DOHH2 (cell line): ENCODE results near the gene PMPCA.

ENCODE experiments used
- H3F3A ChIP-seq: fragments of 200-600 bp; sonication (generic), shearing (Covaris generic); 2 replicates; pipeline ENCODE4 v1.6.0; 2016; ENCODE audit warnings: antibody characterized with exemption, mild to moderate bottlenecking; ENCODE audit not compliant: control insufficient read depth, insufficient read depth
- H3K27ac ChIP-seq: fragments of 200-600 bp; sonication (generic); 2 replicates; pipeline ENCODE4 v1.5.1; 2014; ENCODE audit warnings: low read depth, mild to moderate bottlenecking, low read length, moderate library complexity
- H3K27me3 ChIP-seq: fragments of 200-600 bp; sonication (generic); 2 replicates; pipeline ENCODE4 v1.6.1; 2014; ENCODE audit warnings: mild to moderate bottlenecking, low read length, mixed read lengths; ENCODE audit not compliant: control insufficient read depth
- H3K36me3 ChIP-seq: fragments of 200-600 bp; sonication (generic); 2 replicates; pipeline ENCODE4 v1.6.1; 2014; ENCODE audit warnings: mild to moderate bottlenecking, low read length, moderate library complexity, mixed read lengths; ENCODE audit not compliant: control insufficient read depth
- H3K4me1 ChIP-seq: fragments of 200-600 bp; sonication (generic); 2 replicates; pipeline ENCODE4 v1.6.1; 2014; ENCODE audit warnings: mild to moderate bottlenecking, low read length, mixed read lengths; ENCODE audit not compliant: control insufficient read depth
- H3K4me2 ChIP-seq: fragments of 200-600 bp; sonication (generic); 2 replicates; pipeline ENCODE4 v1.6.0; 2014; ENCODE audit warnings: mild to moderate bottlenecking, low read length, moderate library complexity
- H3K4me3 ChIP-seq: fragments of 200-600 bp; sonication (generic); 2 replicates; pipeline ENCODE4 v1.5.1; 2014; ENCODE audit warnings: mild to moderate bottlenecking, low read length, mixed read lengths
- H3K79me2 ChIP-seq: fragments of 200-600 bp; sonication (generic); 2 replicates; pipeline ENCODE4 v1.6.1; 2014; ENCODE audit warnings: mild to moderate bottlenecking, low read length, mixed read lengths; ENCODE audit not compliant: control insufficient read depth
- H3K9me2 ChIP-seq: fragments of 200-600 bp; sonication (generic); replicated peaks from 2 replicates; pipeline ENCODE4 v1.6.1; 2014; ENCODE audit warnings: mild to moderate bottlenecking, low read length, mixed read lengths; ENCODE audit not compliant: control insufficient read depth
- H3K9me3 ChIP-seq: fragments of 200-600 bp; sonication (generic); 2 replicates; pipeline ENCODE4 v1.6.1; 2014; ENCODE audit warnings: antibody characterized with exemption, low read length, mixed read lengths; ENCODE audit not compliant: control insufficient read depth, insufficient read depth
- H4K20me1 ChIP-seq: fragments of 200-600 bp; sonication (generic); 2 replicates; pipeline ENCODE4 v1.6.0; 2014; ENCODE audit warnings: low read depth, mild to moderate bottlenecking, antibody characterized with exemption, low read length, moderate library complexity; ENCODE audit not compliant: control insufficient read depth, insufficient read depth
- EZH2phosphoT487 ChIP-seq: fragments of 200-600 bp; sonication (generic); IDR thresholded peaks from 2 replicates; pipeline ENCODE4 v1.6.1; 2017; ENCODE audit warnings: borderline replicate concordance, mild to moderate bottlenecking, antibody characterized with exemption, low read length, moderate library complexity, mixed read lengths
- TF ChIP-seq, protein P1 (sequence below): fragments of 200-600 bp; sonication (generic); IDR thresholded peaks from one replicate; pipeline ENCODE4 v1.5.1; 2014; ENCODE audit warnings: antibody characterized with exemption, mild to moderate bottlenecking, low read depth, low read length; ENCODE audit not compliant: poor library complexity, severe bottlenecking

Gene PMPCA

DNA sequence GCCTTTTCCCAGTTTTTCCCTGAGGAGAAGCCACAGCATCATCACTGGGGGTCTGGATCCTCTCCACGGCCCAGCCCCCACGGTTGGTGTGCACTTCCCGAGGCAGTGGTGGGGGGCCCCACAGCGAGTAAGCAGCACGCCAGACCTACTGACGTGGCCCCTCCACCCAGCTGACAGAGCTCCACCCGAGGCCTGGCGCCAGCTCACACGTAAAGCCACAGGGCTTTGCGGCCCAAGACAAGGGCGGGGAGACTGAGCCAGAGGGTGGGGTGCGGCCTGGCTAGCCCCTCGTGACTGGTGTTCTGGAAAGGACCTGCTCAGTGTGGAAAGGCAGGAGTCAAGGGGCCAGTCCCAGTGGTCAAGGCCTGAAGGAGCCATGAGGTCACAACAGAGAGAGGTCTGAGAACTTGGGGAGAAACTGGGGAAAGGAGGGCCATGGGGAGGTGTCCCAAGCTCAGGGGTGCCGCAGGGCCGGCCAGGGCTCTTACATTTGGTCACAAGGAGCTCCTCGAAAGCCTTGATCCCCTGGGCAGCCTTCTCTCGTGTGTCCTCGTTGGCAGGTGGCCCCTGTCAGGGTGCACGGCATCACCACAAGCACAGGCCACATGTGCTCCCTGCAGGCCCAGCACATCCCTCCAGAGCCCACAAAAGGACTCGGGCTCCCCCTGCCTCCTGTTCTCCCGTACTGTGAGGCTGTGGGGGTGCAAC, 16.0 kb upstream of the PMPCA start:
- Histone ChIP-seq H3K9me3 (no peaks in the 10 kb centered on the region), H3K27me3 (no peaks in the 10 kb centered on the region), H3K36me3 (peaks cover 85% of the 10 kb centered on the region), H3K27ac (no peak overlapping the region), H3K4me2 (no peak overlapping the region), H3K4me3 (no peak overlapping the region), H3K79me2 (peaks cover 28% of the 10 kb centered on the region), H3K9me2 (no peaks in the 10 kb centered on the region), H3F3A (no peaks in the 10 kb centered on the region), H3K4me1 (peaks cover 9% of the 10 kb centered on the region), H4K20me1 (no peaks in the 10 kb centered on the region; the same call in 1 of the 2 replicates)
- TF ChIP-seq, protein P1, sequence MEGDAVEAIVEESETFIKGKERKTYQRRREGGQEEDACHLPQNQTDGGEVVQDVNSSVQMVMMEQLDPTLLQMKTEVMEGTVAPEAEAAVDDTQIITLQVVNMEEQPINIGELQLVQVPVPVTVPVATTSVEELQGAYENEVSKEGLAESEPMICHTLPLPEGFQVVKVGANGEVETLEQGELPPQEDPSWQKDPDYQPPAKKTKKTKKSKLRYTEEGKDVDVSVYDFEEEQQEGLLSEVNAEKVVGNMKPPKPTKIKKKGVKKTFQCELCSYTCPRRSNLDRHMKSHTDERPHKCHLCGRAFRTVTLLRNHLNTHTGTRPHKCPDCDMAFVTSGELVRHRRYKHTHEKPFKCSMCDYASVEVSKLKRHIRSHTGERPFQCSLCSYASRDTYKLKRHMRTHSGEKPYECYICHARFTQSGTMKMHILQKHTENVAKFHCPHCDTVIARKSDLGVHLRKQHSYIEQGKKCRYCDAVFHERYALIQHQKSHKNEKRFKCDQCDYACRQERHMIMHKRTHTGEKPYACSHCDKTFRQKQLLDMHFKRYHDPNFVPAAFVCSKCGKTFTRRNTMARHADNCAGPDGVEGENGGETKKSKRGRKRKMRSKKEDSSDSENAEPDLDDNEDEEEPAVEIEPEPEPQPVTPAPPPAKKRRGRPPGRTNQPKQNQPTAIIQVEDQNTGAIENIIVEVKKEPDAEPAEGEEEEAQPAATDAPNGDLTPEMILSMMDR: no peak
- no peak for TF ChIP-seq EZH2phosphoT487

DNA sequence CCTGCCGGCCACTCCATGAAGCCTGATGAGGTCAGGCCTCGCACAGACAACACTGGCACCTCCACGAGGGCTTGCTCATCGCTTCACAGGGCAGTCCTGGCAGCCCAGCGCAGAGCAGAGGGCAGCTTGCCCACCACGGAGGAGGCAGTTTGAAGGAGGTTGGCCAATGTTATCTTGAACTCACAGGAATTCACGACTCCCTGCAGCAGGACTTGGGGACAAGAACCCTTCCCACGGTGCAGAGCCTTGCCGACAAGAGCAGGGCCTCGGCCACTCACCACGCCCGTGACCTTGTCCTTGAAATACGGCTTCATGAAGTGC, 15.5 kb upstream of the PMPCA start:
- Histone ChIP-seq H4K20me1 (no peaks in the 10 kb centered on the region; the same call in 1 of the 2 replicates), H3K36me3 (peaks cover 81% of the 10 kb centered on the region), H3K9me3 (no peaks in the 10 kb centered on the region), H3K27ac (no peak overlapping the region), H3K79me2 (peaks cover 33% of the 10 kb centered on the region), H3K4me1 (peaks cover 9% of the 10 kb centered on the region), H3K4me3 (no peak overlapping the region), H3K9me2 (no peaks in the 10 kb centered on the region), H3K27me3 (no peaks in the 10 kb centered on the region), H3F3A (no peaks in the 10 kb centered on the region), H3K4me2 (no peak overlapping the region)
- no peak for TF ChIP-seq EZH2phosphoT487
- TF ChIP-seq, protein P1: no peak

DNA sequence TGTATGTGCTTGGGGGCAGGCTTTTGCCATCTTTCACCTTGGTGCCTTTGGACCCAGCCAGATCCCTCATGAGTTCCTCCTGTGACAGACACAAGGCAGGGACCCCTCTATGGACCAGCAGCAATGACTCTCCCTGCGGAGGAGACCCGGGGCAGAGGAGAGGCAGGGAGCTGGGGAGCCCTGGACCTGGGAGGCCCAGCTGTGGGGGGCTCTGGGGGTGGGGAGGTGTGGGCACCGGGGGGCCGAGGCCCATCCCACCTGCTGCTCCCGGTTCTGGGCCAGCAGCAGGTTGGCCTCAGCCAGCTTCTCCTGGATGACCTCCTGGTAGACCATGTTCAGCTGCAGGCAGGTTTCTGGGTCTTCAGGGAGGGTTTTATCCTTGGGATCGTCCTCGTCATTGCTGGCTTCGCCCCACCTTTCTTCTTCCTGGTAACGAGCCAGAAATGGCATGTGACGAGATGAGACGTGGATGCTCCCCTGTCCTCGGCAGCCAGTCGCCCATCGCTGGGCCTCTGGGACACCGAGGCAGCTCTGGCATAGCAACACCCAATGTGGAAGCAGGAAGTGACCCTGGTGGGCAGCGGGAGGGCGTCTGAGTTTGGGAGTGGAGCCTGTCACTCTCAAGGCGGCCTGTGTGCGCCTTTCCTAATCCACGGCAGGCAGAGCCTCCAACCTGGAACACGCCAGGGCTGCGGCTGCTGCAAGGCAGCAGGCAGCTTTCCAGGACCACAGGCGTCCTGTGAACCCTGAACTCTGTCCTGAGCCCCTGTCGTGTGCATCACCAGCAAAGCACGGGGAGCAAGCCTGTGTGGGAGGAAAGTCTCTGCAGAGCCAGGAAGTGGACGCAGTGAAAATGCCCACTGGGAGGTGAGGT, 14.9 kb upstream of the PMPCA start:
- no peaks in the 10 kb centered on the region for H3K27me3 ChIP-seq
- no peaks in the 10 kb centered on the region; the same call in 1 of the 2 replicates for H4K20me1 ChIP-seq
- no peak overlapping the region for H3K27ac ChIP-seq
- TF ChIP-seq, protein P1: no peak
- no peak for TF ChIP-seq EZH2phosphoT487
- H3K79me2 ChIP-seq: peaks cover 34% of the 10 kb centered on the region
- peaks cover 14% of the 10 kb centered on the region for H3K4me1 ChIP-seq
- H3K9me2 ChIP-seq: no peaks in the 10 kb centered on the region
- H3K9me3 ChIP-seq: no peaks in the 10 kb centered on the region
- peaks cover 80% of the 10 kb centered on the region for H3K36me3 ChIP-seq
- H3K4me3 ChIP-seq: no peak overlapping the region
- H3K4me2 ChIP-seq: no peak overlapping the region
- 0 out of 2 replicates have a peak, but pooled peaks cover 2% of the 10 kb centered on the region for H3F3A ChIP-seq
